K562 (cell line): ENCODE results near the gene PI4KA. TPM values are rescaled to one million over a fixed set of nuclear protein-coding genes. Genes with fewer than 3 reads are reported as not detected.
"Not testable (repeated sequence)": the region's sequence is repeated elsewhere in the genome, so short reads cannot be mapped to it uniquely, and the experiment has no call there.

ENCODE experiments used
- BCOR ChIP-seq: fragments of 450-650 bp; IDR thresholded peaks from 2 replicates; pipeline ENCODE4 v1.6.1; 2016
- BRCA1 ChIP-seq, 2 experiments: fragments of 450-650 bp in 1 of 2; sonication (generic) in 1 of 2; formaldehyde crosslinking in 1 of 2; IDR thresholded peaks; 2 replicates each; pipeline versions ENCODE4 v1.5.0 to v1.6.1; 2017 to 2020; ENCODE audit warnings: mild to moderate bottlenecking in 1 of 2, missing genetic modification reagents in 1 of 2
- CC2D1A ChIP-seq: fragments of 450-650 bp; IDR thresholded peaks from 2 replicates; pipeline ENCODE4 v1.6.1; 2017; ENCODE audit warnings: mild to moderate bottlenecking
- LARP7 ChIP-seq: fragments of 450-650 bp; IDR thresholded peaks from 2 replicates; pipeline ENCODE4 v1.6.1; 2016
- NFIX ChIP-seq: fragments of 250-450 bp; sonication (Bioruptor Pico); IDR thresholded peaks from 2 replicates; pipeline ENCODE4 v1.4.0; 2020; ENCODE audit warnings: low read depth, mild to moderate bottlenecking, moderate library complexity
- NKRF ChIP-seq: fragments of 450-650 bp; IDR thresholded peaks from 2 replicates; pipeline ENCODE4 v1.6.1; 2016; ENCODE audit warnings: borderline replicate concordance
- POLR2AphosphoS5 ChIP-seq: IDR thresholded peaks from 2 replicates; pipeline ENCODE4 v1.6.1; 2011; ENCODE audit warnings: mild to moderate bottlenecking, low read depth, low read length, moderate library complexity; ENCODE audit not compliant: control insufficient read depth, insufficient read depth
- ZBTB1 ChIP-seq: sonication (generic); formaldehyde crosslinking; IDR thresholded peaks from 2 replicates; pipeline ENCODE4 v1.8.1; 2023; ENCODE audit warnings: missing genetic modification reagents, low read depth, mild to moderate bottlenecking, borderline replicate concordance
- ZNF436 ChIP-seq: fragments of 250-450, 450-650 bp; sonication (Bioruptor Pico); formaldehyde crosslinking; IDR thresholded peaks from 2 replicates; pipeline ENCODE4 v1.7.0; 2020; ENCODE audit warnings: mild to moderate bottlenecking
- polyA plus RNA-seq, 8 experiments: library from polyadenylated mRNA; depleted of rRNA in 4 of 8; stranded (reverse) in 5 of 8; unstranded in 3 of 8; fragments of >200 nt; fragmentation: Nextera tagmentation in 2 of 8; fragmentation: Illumina TruSeq in 1 of 8; extraction: Ambion mirVana in 2 of 8; extraction: Trizol in 1 of 8; gene quantifications; 2 replicates each; pipeline versions ENCODE4 v1.2.1 to v1.2.3, GENCODE V29; 2011 to 2014; ENCODE audit warnings: inconsistent platforms in 1 of 8, missing spikeins in 1 of 8
- total RNA-seq, 7 experiments: library from RNA; depleted of rRNA in 6 of 7; stranded (reverse); fragments of >200 nt in 6 of 7; fragmentation: Illumina TruSeq in 2 of 7; extraction: Trizol in 2 of 7; gene quantifications; 2 replicates each; pipeline versions ENCODE4 v1.2.1 to v1.2.3, GENCODE V29; 2011 to 2021; ENCODE audit warnings: low replicate concordance in 1 of 7
- TF ChIP-seq, protein P1 (sequence below): fragments of 250-450 bp; sonication (Bioruptor Pico); IDR thresholded peaks from 2 replicates; pipeline ENCODE4 v1.8.0; 2022; ENCODE audit warnings: moderate library complexity, mild to moderate bottlenecking, inconsistent platforms
- TF ChIP-seq, protein P2 (sequence below), 3 experiments: fragments of 200-800 bp in 1 of 3; fragments of 250-450 bp in 1 of 3; fragments of 450-650 bp in 1 of 3; sonication (Bioruptor Pico) in 1 of 3; sonication (Bioruptor generic) in 1 of 3; formaldehyde crosslinking in 1 of 3; IDR thresholded peaks; 2 replicates each; pipeline versions ENCODE4 v1.6.1 to v1.8.0; 2016 to 2022; ENCODE audit warnings: mild to moderate bottlenecking in 2 of 3, missing genetic modification characterization in 2 of 3, missing compliant biosample characterization in 1 of 3, moderate library complexity in 1 of 3

PI4KA gene
- total and polyA plus RNA-seq, 9 of the 15 experiments (the other 6 are each of a cell fraction or from before 2014, with no cell fraction given) = 7.3 to 187 (median 84.7) TPM

DNA sequence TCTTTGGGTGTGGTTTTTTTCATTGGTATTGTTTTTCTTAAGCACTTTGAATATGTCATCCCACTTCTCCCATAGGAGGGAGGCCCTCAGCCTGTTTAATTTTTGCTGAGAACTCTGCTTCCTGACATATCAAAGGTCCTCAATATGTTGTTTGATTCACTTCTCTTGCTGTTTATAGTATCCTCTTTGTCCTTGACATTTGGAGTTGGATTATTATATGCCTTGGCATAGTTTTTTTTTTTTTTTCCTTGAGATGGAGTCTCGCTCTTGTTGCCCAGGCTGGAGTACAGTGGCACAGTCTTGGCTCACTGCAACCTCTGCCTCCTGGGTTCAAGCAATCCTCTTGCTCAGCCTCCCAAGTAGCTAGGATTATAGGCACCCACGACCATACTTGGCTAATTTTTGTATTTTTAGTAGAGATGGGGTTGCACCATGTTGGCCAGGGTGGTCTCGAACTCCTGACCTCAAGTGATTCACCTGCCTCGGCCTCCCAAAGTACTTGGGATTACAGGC is 196.0 kb downstream of the PI4KA start (continued):
- TF ChIP-seq NKRF (0 out of 2 replicates have a peak, but pooled peaks have one; percentile 22), ZBTB1 (CRISPR knock-in tag) (peak; percentile 31; the same call in 1 of the 2 replicates), CC2D1A (0 out of 2 replicates have a peak, but pooled peaks have one; percentile 8), LARP7 (peak; percentile 73; the same call in 1 of the 2 replicates), ZNF436 (CRISPR knock-in tag) (0 out of 2 replicates have a peak, but pooled peaks have one; percentile 17), BRCA1 (CRISPR knock-in tag; IDR thresholded peaks at IDR 0.05) (0 out of 2 replicates have a peak, but pooled peaks have one; percentile 42), BCOR (0 out of 2 replicates have a peak, but pooled peaks have one; percentile 16), POLR2AphosphoS5 (peak; percentile 29; the same call in 1 of the 2 replicates), NFIX (CRISPR knock-in tag) (peak; percentile 8; the same call in 1 of the 2 replicates)
- TF ChIP-seq, protein P1, sequence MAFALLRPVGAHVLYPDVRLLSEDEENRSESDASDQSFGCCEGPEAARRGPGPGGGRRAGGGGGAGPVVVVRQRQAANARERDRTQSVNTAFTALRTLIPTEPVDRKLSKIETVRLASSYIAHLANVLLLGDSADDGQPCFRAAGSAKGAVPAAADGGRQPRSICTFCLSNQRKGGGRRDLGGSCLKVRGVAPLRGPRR = 0 out of 2 replicates have a peak, but pooled peaks have one; percentile 55
- TF ChIP-seq, protein P2, sequence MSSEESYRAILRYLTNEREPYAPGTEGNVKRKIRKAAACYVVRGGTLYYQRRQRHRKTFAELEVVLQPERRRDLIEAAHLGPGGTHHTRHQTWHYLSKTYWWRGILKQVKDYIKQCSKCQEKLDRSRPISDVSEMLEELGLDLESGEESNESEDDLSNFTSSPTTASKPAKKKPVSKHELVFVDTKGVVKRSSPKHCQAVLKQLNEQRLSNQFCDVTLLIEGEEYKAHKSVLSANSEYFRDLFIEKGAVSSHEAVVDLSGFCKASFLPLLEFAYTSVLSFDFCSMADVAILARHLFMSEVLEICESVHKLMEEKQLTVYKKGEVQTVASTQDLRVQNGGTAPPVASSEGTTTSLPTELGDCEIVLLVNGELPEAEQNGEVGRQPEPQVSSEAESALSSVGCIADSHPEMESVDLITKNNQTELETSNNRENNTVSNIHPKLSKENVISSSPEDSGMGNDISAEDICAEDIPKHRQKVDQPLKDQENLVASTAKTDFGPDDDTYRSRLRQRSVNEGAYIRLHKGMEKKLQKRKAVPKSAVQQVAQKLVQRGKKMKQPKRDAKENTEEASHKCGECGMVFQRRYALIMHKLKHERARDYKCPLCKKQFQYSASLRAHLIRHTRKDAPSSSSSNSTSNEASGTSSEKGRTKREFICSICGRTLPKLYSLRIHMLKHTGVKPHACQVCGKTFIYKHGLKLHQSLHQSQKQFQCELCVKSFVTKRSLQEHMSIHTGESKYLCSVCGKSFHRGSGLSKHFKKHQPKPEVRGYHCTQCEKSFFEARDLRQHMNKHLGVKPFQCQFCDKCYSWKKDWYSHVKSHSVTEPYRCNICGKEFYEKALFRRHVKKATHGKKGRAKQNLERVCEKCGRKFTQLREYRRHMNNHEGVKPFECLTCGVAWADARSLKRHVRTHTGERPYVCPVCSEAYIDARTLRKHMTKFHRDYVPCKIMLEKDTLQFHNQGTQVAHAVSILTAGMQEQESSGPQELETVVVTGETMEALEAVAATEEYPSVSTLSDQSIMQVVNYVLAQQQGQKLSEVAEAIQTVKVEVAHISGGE (CRISPR knock-in tag; IDR thresholded peaks at IDR 0.05) = 0 out of 6 replicates have a peak, but pooled peaks of 1 of the 3 experiments have one; percentile 19
- not testable (repeated sequence) for TF ChIP-seq BRCA1 (IDR thresholded peaks at IDR 0.05)
